HepG2 (cell line): ENCODE measurements around the gene KCNK7. TPM values are rescaled to one million over a fixed set of nuclear protein-coding genes. Genes with fewer than 3 reads are reported as not detected.

Source experiments
- BCL3 ChIP-seq: sonication (generic); formaldehyde crosslinking; IDR thresholded peaks from 2 replicates; pipeline ENCODE4 v1.5.1; 2020; ENCODE audit warnings: mild to moderate bottlenecking, missing genetic modification reagents, moderate library complexity
- CHD2 ChIP-seq: IDR thresholded peaks from 2 replicates; pipeline ENCODE4 v1.6.1; 2011; ENCODE audit warnings: low read depth, low read length, improper control_type of control experiment
- EP300 ChIP-seq, 3 experiments: sonication (generic) in 1 of 3; formaldehyde crosslinking in 1 of 3; IDR thresholded peaks; 2 replicates each; pipeline versions ENCODE4 v1.5.1 to v1.6.1; 2011 to 2020; ENCODE audit warnings: low read depth in 2 of 3, low read length in 2 of 3, borderline replicate concordance in 1 of 3, improper control_type of control experiment in 1 of 3, mild to moderate bottlenecking in 1 of 3, missing genetic modification reagents in 1 of 3, moderate library complexity in 1 of 3
- EZH2 ChIP-seq: conservative IDR thresholded peaks from 2 replicates; pipeline ENCODE4 v1.6.1; 2012; ENCODE audit warnings: mild to moderate bottlenecking, low read depth, low read length, moderate library complexity
- FUBP1 ChIP-seq: sonication (generic); formaldehyde crosslinking; IDR thresholded peaks from 2 replicates; pipeline ENCODE4 v1.5.1; 2020; ENCODE audit warnings: missing genetic modification reagents, mild to moderate bottlenecking, borderline replicate concordance
- GMEB2 ChIP-seq: IDR thresholded peaks from 2 replicates; pipeline ENCODE4 v1.6.1; 2016; ENCODE audit warnings: missing biosample characterization, missing genetic modification reagents, low read depth
- JDP2 ChIP-seq: sonication (generic); formaldehyde crosslinking; IDR thresholded peaks from 2 replicates; pipeline ENCODE4 v1.8.1; 2022; ENCODE audit warnings: missing genetic modification reagents, borderline replicate concordance
- LCORL ChIP-seq, 2 experiments: fragments of 450-650 bp in 1 of 2; sonication (generic) in 1 of 2; formaldehyde crosslinking in 1 of 2; IDR thresholded peaks; 2 replicates each; pipeline versions ENCODE4 v1.5.0 to v1.6.1; 2017 to 2020; ENCODE audit warnings: antibody characterized with exemption in 1 of 2, missing genetic modification reagents in 1 of 2
- MTA1 ChIP-seq: sonication (generic); formaldehyde crosslinking; IDR thresholded peaks from 2 replicates; pipeline ENCODE4 v1.4.0; 2020; ENCODE audit warnings: missing genetic modification reagents, mild to moderate bottlenecking, borderline replicate concordance
- NR2F2 ChIP-seq: IDR thresholded peaks from 2 replicates; pipeline ENCODE4 v1.6.1; 2012; ENCODE audit warnings: low read depth, inconsistent platforms, borderline replicate concordance
- POLR2AphosphoS2 ChIP-seq: IDR thresholded peaks from 2 replicates; pipeline ENCODE4 v1.6.1; 2011; ENCODE audit warnings: low read depth, low read length, improper control_type of control experiment
- RARA ChIP-seq: IDR thresholded peaks from 2 replicates; pipeline ENCODE4 v1.6.1; 2016; ENCODE audit warnings: missing genetic modification reagents, missing compliant biosample characterization
- SPEN ChIP-seq: sonication (generic); formaldehyde crosslinking; IDR thresholded peaks from 2 replicates; pipeline ENCODE4 v1.5.1; 2020; ENCODE audit warnings: low read depth, mild to moderate bottlenecking, missing genetic modification reagents
- TBP ChIP-seq: sonication (generic); formaldehyde crosslinking; IDR thresholded peaks from 2 replicates; pipeline ENCODE4 v1.5.0; 2020; ENCODE audit warnings: missing genetic modification reagents
- ZBTB43 ChIP-seq: sonication (generic); formaldehyde crosslinking; conservative IDR thresholded peaks from 2 replicates; pipeline ENCODE4 v1.4.0; 2020; ENCODE audit warnings: missing genetic modification reagents
- ZFAT ChIP-seq: sonication (generic); formaldehyde crosslinking; conservative IDR thresholded peaks from 2 replicates; pipeline ENCODE4 v1.8.1; 2023; ENCODE audit warnings: missing genetic modification reagents, inconsistent platforms
- ZNF468 ChIP-seq: sonication (generic); formaldehyde crosslinking; IDR thresholded peaks from 2 replicates; pipeline ENCODE4 v1.8.0; 2022; ENCODE audit warnings: mild to moderate bottlenecking, moderate library complexity, missing genetic modification reagents
- ZNF512 ChIP-seq: sonication (generic); formaldehyde crosslinking; IDR thresholded peaks from 2 replicates; pipeline ENCODE4 v1.4.0; 2020; ENCODE audit warnings: mild to moderate bottlenecking, missing genetic modification reagents
- ZNF547 ChIP-seq: sonication (generic); formaldehyde crosslinking; IDR thresholded peaks from 2 replicates; pipeline ENCODE4 v1.5.1; 2020; ENCODE audit warnings: mild to moderate bottlenecking, missing genetic modification reagents
- polyA plus RNA-seq, 8 experiments: library from polyadenylated mRNA; depleted of rRNA in 3 of 8; stranded (reverse) in 7 of 8; unstranded in 1 of 8; fragments of >200 nt; fragmentation: Illumina TruSeq in 4 of 8; extraction: Trizol in 4 of 8; gene quantifications; 2 replicates each; pipeline versions ENCODE4 v1.2.1 to v1.2.3, GENCODE V29; 2011 to 2016; ENCODE audit warnings: low read depth in 4 of 8, missing spikeins in 1 of 8, mixed read lengths in 1 of 8; ENCODE audit not compliant: insufficient read depth in 1 of 8
- total RNA-seq, 5 experiments: library from RNA; depleted of rRNA; stranded (reverse); fragments of >200 nt; fragmentation: Illumina TruSeq; extraction: Trizol; gene quantifications; 2 replicates each; pipeline ENCODE4 v1.2.3, GENCODE V29; 2016; ENCODE audit warnings: low read depth in 1 of 5

Gene KCNK7
- total and polyA plus RNA-seq, 2 of the 13 experiments (the other 11 are each of a cell fraction or from before 2014, with no cell fraction given) = 0.11 TPM; not detected in 1

- no peak for TF ChIP-seq FUBP1
- TF ChIP-seq EP300 (IDR thresholded peaks at IDR 0.05; ENCODE audit: low read depth in 2 of 2, low read length in 2 of 2) = peak in 1 of 2 experiments; percentile 36; a peak in 1 of 4 replicates
- TF ChIP-seq EP300 (CRISPR knock-in tag; IDR thresholded peaks at IDR 0.05; ENCODE audit: borderline replicate concordance) = no peak
- no peak for TF ChIP-seq ZNF547 (CRISPR knock-in tag)
- no peak for TF ChIP-seq POLR2AphosphoS2
- no peak for TF ChIP-seq JDP2 (CRISPR knock-in tag)
- TF ChIP-seq ZNF512 (CRISPR knock-in tag) = no peak
- peak; percentile 58; the same call in 1 of the 2 replicates for TF ChIP-seq MTA1
- 0 out of 2 replicates have a peak, but pooled peaks have one; percentile 26 for TF ChIP-seq NR2F2
- no peak for TF ChIP-seq ZNF468 (CRISPR knock-in tag)
- TF ChIP-seq TBP = no peak
- no peak for TF ChIP-seq ZBTB43 (CRISPR knock-in tag)
- 0 out of 2 replicates have a peak, but pooled peaks have one; percentile 22 for TF ChIP-seq SPEN (CRISPR knock-in tag)
- no peak for TF ChIP-seq ZFAT (CRISPR knock-in tag)
- TF ChIP-seq EZH2 = no peak
- TF ChIP-seq RARA (CRISPR knock-in tag) = no peak
- no peak for TF ChIP-seq LCORL (IDR thresholded peaks at IDR 0.05)
- peak; percentile 43; the same call in 1 of the 2 replicates for TF ChIP-seq LCORL (CRISPR knock-in tag; IDR thresholded peaks at IDR 0.05)
- TF ChIP-seq CHD2 = no peak
- TF ChIP-seq GMEB2 = no peak
- no peak for TF ChIP-seq BCL3
These were observed 21.3 kb downstream of the KCNK7 start (continued) for GRCh38 chr11:65574109-65574810.
